Tibial nerve (tissue), 3 donors: Measurements from ENCODE around the gene CHAC1.

Source experiments
- CTCF ChIP-seq, 5 experiments: fragments of 200-600 bp in 3 of 5; fragments of 450-650 bp in 2 of 5; sonication (generic) in 3 of 5; IDR thresholded peaks; one replicate each; pipeline ENCODE4 v1.5.1; 2016 to 2019; ENCODE audit warnings: antibody characterized with exemption in 5 of 5, mild to moderate bottlenecking in 3 of 5, moderate library complexity in 2 of 5
- POLR2A ChIP-seq, 2 donors: fragments of 450-650 bp; IDR thresholded peaks; one replicate each; pipeline ENCODE4 v1.6.1; 2017; ENCODE audit warnings: antibody characterized with exemption in 2 of 2, mild to moderate bottlenecking in 2 of 2, moderate library complexity in 2 of 2

GRCh38 chr15:40976819-40977218, 23.5 kb downstream of the CHAC1 start:
- TF ChIP-seq CTCF (IDR thresholded peaks at IDR 0.05) (no peak), POLR2A (IDR thresholded peaks at IDR 0.05) (no peak)
